Liver (tissue), 3 donors: ENCODE results near the gene VPS26B.

ENCODE experiments used
- GABPA ChIP-seq, 2 donors: IDR thresholded peaks in 1 of 2; conservative IDR thresholded peaks in 1 of 2; 2 replicates each; pipeline ENCODE4 v1.6.1; 2016; ENCODE audit warnings: antibody characterized with exemption in 2 of 2, mild to moderate bottlenecking in 1 of 2, moderate library complexity in 1 of 2
- TF ChIP-seq, protein P1 (sequence below): fragments of 150-350 bp; IDR thresholded peaks from 2 replicates; pipeline ENCODE4 v1.5.1; 2017; ENCODE audit warnings: improper control_type of control experiment, low read depth, low read length; ENCODE audit not compliant: missing input control
- donor health status: healthy.
- donor health status: healthy.

DNA sequence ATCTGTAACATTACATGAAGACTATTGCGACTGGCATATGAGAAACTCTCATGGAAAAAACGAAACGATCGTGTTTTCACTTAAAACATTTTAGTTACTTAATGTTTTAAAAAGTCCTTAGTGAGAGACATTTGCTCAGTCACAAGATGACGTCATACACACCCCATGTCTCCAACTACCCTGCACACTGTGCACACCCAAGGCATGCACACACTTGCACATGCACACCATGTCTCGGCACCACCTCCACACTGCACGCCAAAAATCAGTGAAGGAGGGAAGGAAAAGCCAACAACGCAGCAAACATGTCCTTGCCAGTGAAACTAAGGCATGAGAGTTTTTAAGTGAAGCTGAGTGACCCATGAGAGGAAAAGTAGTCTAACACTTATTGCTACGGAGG is 18.7 kb upstream of the VPS26B start:
- TF ChIP-seq, protein P1, sequence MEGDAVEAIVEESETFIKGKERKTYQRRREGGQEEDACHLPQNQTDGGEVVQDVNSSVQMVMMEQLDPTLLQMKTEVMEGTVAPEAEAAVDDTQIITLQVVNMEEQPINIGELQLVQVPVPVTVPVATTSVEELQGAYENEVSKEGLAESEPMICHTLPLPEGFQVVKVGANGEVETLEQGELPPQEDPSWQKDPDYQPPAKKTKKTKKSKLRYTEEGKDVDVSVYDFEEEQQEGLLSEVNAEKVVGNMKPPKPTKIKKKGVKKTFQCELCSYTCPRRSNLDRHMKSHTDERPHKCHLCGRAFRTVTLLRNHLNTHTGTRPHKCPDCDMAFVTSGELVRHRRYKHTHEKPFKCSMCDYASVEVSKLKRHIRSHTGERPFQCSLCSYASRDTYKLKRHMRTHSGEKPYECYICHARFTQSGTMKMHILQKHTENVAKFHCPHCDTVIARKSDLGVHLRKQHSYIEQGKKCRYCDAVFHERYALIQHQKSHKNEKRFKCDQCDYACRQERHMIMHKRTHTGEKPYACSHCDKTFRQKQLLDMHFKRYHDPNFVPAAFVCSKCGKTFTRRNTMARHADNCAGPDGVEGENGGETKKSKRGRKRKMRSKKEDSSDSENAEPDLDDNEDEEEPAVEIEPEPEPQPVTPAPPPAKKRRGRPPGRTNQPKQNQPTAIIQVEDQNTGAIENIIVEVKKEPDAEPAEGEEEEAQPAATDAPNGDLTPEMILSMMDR = no peak
- no peak for TF ChIP-seq GABPA (IDR thresholded peaks at IDR 0.05 in 1 of 2, conservative IDR thresholded peaks at IDR 0.05 in 1 of 2)
